Tibial nerve (tissue), 4 donors: ENCODE measurements around the gene DAB2.

ENCODE experiments used
- EP300 ChIP-seq, 2 donors: sonication (generic); formaldehyde crosslinking; IDR thresholded peaks; one replicate each; pipeline ENCODE4 v1.6.1; 2017; ENCODE audit warnings: antibody characterized with exemption in 2 of 2, mild to moderate bottlenecking in 1 of 2
- TF ChIP-seq, protein P1 (sequence below), 5 experiments: fragments of 200-600 bp in 3 of 5; fragments of 450-650 bp in 2 of 5; sonication (generic) in 3 of 5; IDR thresholded peaks; one replicate each; pipeline ENCODE4 v1.5.1; 2016 to 2019; ENCODE audit warnings: antibody characterized with exemption in 5 of 5, mild to moderate bottlenecking in 3 of 5, moderate library complexity in 2 of 5

- TF ChIP-seq, protein P1, sequence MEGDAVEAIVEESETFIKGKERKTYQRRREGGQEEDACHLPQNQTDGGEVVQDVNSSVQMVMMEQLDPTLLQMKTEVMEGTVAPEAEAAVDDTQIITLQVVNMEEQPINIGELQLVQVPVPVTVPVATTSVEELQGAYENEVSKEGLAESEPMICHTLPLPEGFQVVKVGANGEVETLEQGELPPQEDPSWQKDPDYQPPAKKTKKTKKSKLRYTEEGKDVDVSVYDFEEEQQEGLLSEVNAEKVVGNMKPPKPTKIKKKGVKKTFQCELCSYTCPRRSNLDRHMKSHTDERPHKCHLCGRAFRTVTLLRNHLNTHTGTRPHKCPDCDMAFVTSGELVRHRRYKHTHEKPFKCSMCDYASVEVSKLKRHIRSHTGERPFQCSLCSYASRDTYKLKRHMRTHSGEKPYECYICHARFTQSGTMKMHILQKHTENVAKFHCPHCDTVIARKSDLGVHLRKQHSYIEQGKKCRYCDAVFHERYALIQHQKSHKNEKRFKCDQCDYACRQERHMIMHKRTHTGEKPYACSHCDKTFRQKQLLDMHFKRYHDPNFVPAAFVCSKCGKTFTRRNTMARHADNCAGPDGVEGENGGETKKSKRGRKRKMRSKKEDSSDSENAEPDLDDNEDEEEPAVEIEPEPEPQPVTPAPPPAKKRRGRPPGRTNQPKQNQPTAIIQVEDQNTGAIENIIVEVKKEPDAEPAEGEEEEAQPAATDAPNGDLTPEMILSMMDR (IDR thresholded peaks at IDR 0.05), result no peak
- no peak for TF ChIP-seq EP300 (IDR thresholded peaks at IDR 0.05)
Measured at GRCh38 chr5:39377613-39378012, 47.2 kb downstream of the DAB2 start.
